Neural cell (in vitro differentiated cells): ENCODE data around the gene MBD3L4. TPM values are rescaled to one million over a fixed set of nuclear protein-coding genes. Genes with fewer than 3 reads are reported as not detected.

Experiments
- H2AFZ ChIP-seq: fragments of 200-600, 300-800 bp; sonication (generic), shearing (Covaris generic); 2 replicates; pipeline ENCODE4 v1.6.0; 2014; ENCODE audit warnings: low read depth, mild to moderate bottlenecking, antibody characterized with exemption, low read length, moderate library complexity
- H3F3A ChIP-seq: fragments of 200-600 bp; shearing (Covaris generic); 2 replicates; pipeline ENCODE4 v1.6.1; 2016; ENCODE audit warnings: mild to moderate bottlenecking, moderate library complexity, mixed read lengths, antibody characterized with exemption, low read length; ENCODE audit not compliant: insufficient read depth, poor library complexity, severe bottlenecking
- H3K27ac ChIP-seq: fragments of 200-600, 300-800 bp; sonication (generic), shearing (Covaris generic); 2 replicates; pipeline ENCODE4 v1.5.1; 2014; ENCODE audit warnings: mild to moderate bottlenecking, low read length, moderate library complexity
- H3K27me3 ChIP-seq: fragments of 300-800, 200-600 bp; sonication (generic), shearing (Covaris generic); 2 replicates; pipeline ENCODE4 v1.6.0; 2014; ENCODE audit warnings: mild to moderate bottlenecking, low read depth, low read length, moderate library complexity; ENCODE audit not compliant: insufficient read depth
- H3K36me3 ChIP-seq: fragments of 300-800, 200-600 bp; sonication (generic), shearing (Covaris generic); 2 replicates; pipeline ENCODE4 v1.5.1; 2014; ENCODE audit warnings: mild to moderate bottlenecking, antibody characterized with exemption, low read length, moderate library complexity; ENCODE audit not compliant: insufficient read depth
- H3K4me2 ChIP-seq: fragments of 300-800, 200-600 bp; sonication (generic), shearing (Covaris generic); 2 replicates; pipeline ENCODE4 v1.6.0; 2014; ENCODE audit warnings: mild to moderate bottlenecking, low read length
- H3K4me3 ChIP-seq: fragments of 300-800, 200-600 bp; sonication (generic), shearing (Covaris generic); 2 replicates; pipeline ENCODE4 v1.5.1; 2014; ENCODE audit warnings: mild to moderate bottlenecking, low read length, moderate library complexity
- H3K79me2 ChIP-seq: fragments of 200-600 bp; shearing (Covaris generic); replicated peaks from 2 replicates; pipeline ENCODE4 v1.6.0; 2014; ENCODE audit warnings: mild to moderate bottlenecking, low read length, moderate library complexity; ENCODE audit not compliant: insufficient read depth
- H3K9ac ChIP-seq: fragments of 300-800, 200-600 bp; sonication (generic), shearing (Covaris generic); 2 replicates; pipeline ENCODE4 v1.6.1; 2016; ENCODE audit warnings: mild to moderate bottlenecking, low read length, mixed read lengths
- H3K9me2 ChIP-seq: fragments of 200-600 bp; shearing (Covaris generic); 2 replicates; pipeline ENCODE4 v1.6.1; 2016; ENCODE audit warnings: mild to moderate bottlenecking, low read length, mixed read lengths; ENCODE audit not compliant: insufficient read depth
- H3K9me3 ChIP-seq: fragments of 200-600, 300-800 bp; sonication (generic), shearing (Covaris generic); 2 replicates; pipeline ENCODE4 v1.6.1; 2016; ENCODE audit warnings: mild to moderate bottlenecking, mixed run types, low read length, moderate library complexity, mixed read lengths
- H4K20me1 ChIP-seq: fragments of 200-600 bp; shearing (Covaris generic); 2 replicates; pipeline ENCODE4 v1.6.1; 2016; ENCODE audit warnings: mild to moderate bottlenecking, mixed run types; ENCODE audit not compliant: insufficient read depth
- EP300 ChIP-seq: fragments of 450-650 bp; conservative IDR thresholded peaks from 2 replicates; pipeline ENCODE4 v1.6.1; 2014; ENCODE audit warnings: antibody characterized with exemption, mild to moderate bottlenecking, moderate library complexity; ENCODE audit not compliant: poor library complexity, severe bottlenecking
- EZH2 ChIP-seq: fragments of 200-600, 300-800 bp; shearing (Covaris generic), sonication (generic); IDR thresholded peaks from 2 replicates; pipeline ENCODE4 v1.6.1; 2014; ENCODE audit warnings: antibody characterized with exemption, low read length, borderline replicate concordance, mild to moderate bottlenecking; ENCODE audit not compliant: insufficient read depth, poor library complexity, severe bottlenecking
- MXI1 ChIP-seq: fragments of 450-650 bp; conservative IDR thresholded peaks from 2 replicates; pipeline ENCODE4 v1.6.1; 2014; ENCODE audit warnings: antibody characterized with exemption, mild to moderate bottlenecking; ENCODE audit not compliant: poor library complexity, severe bottlenecking
- RAD21 ChIP-seq: fragments of 450-650 bp; conservative IDR thresholded peaks from 2 replicates; pipeline ENCODE4 v1.6.1; 2014; ENCODE audit warnings: antibody characterized with exemption, mild to moderate bottlenecking, moderate library complexity
- SMC3 ChIP-seq: fragments of 450-650 bp; conservative IDR thresholded peaks from 2 replicates; pipeline ENCODE4 v1.6.1; 2014; ENCODE audit warnings: antibody characterized with exemption, mild to moderate bottlenecking, moderate library complexity; ENCODE audit not compliant: poor library complexity
- TAF1 ChIP-seq: IDR thresholded peaks from 2 replicates; pipeline ENCODE4 v1.6.1; 2012; ENCODE audit warnings: low read depth
- polyA plus RNA-seq: library from polyadenylated mRNA; depleted of rRNA; stranded (reverse); fragments of >200 nt; gene quantifications from 2 replicates; pipeline ENCODE4 v1.2.3, GENCODE V29; 2014
- TF ChIP-seq, protein P1 (sequence below): IDR thresholded peaks from 2 replicates; pipeline ENCODE4 v1.6.1; 2012; ENCODE audit warnings: borderline replicate concordance
- TF ChIP-seq, protein P2 (sequence below): fragments of 450-650 bp; IDR thresholded peaks from 2 replicates; pipeline ENCODE4 v1.5.1; 2014; ENCODE audit warnings: antibody characterized with exemption, mild to moderate bottlenecking, moderate library complexity; ENCODE audit not compliant: poor library complexity, severe bottlenecking

Gene MBD3L4
- polyA plus RNA-seq, 1 donor from 2014 or later = not detected

DNA sequence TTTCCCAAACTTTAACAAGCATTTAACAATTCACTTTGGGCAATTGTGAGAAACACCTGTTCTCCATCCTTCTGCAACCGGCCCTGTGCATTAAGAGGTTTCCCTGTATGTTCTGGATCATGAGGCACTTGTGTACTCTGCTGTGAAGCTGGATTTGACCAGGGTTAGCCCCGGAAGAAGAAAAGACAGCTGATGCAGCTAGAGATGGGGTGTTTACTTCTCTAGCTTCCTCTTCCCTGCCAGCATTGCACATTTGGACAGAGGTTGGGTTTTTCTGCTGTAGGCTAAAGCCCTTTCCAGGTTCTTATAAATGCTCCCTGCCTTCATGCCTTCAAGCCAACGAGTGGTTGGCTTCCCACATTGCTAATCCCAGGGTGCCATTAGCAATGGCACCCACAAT lies 39.6 kb downstream of the MBD3L4 start:
- no peaks in the 10 kb centered on the region for H3F3A ChIP-seq
- H3K79me2 ChIP-seq = no peaks in the 10 kb centered on the region
- no peaks in the 10 kb centered on the region for H4K20me1 ChIP-seq
- no peak for TF ChIP-seq MXI1
- TF ChIP-seq, protein P1, sequence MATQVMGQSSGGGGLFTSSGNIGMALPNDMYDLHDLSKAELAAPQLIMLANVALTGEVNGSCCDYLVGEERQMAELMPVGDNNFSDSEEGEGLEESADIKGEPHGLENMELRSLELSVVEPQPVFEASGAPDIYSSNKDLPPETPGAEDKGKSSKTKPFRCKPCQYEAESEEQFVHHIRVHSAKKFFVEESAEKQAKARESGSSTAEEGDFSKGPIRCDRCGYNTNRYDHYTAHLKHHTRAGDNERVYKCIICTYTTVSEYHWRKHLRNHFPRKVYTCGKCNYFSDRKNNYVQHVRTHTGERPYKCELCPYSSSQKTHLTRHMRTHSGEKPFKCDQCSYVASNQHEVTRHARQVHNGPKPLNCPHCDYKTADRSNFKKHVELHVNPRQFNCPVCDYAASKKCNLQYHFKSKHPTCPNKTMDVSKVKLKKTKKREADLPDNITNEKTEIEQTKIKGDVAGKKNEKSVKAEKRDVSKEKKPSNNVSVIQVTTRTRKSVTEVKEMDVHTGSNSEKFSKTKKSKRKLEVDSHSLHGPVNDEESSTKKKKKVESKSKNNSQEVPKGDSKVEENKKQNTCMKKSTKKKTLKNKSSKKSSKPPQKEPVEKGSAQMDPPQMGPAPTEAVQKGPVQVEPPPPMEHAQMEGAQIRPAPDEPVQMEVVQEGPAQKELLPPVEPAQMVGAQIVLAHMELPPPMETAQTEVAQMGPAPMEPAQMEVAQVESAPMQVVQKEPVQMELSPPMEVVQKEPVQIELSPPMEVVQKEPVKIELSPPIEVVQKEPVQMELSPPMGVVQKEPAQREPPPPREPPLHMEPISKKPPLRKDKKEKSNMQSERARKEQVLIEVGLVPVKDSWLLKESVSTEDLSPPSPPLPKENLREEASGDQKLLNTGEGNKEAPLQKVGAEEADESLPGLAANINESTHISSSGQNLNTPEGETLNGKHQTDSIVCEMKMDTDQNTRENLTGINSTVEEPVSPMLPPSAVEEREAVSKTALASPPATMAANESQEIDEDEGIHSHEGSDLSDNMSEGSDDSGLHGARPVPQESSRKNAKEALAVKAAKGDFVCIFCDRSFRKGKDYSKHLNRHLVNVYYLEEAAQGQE = no peak
- TF ChIP-seq EZH2 = no peak
- no peak overlapping the region for H3K4me2 ChIP-seq
- no peaks in the 10 kb centered on the region for H3K9me2 ChIP-seq
- no peaks in the 10 kb centered on the region for H3K27me3 ChIP-seq
- H3K27ac ChIP-seq = no peak overlapping the region
- H3K4me3 ChIP-seq = no peak overlapping the region
- H2AFZ ChIP-seq = no peak overlapping the region
- H3K36me3 ChIP-seq = no peaks in the 10 kb centered on the region
- H3K9ac ChIP-seq = no peak overlapping the region
- no peaks in the 10 kb centered on the region for H3K9me3 ChIP-seq

DNA sequence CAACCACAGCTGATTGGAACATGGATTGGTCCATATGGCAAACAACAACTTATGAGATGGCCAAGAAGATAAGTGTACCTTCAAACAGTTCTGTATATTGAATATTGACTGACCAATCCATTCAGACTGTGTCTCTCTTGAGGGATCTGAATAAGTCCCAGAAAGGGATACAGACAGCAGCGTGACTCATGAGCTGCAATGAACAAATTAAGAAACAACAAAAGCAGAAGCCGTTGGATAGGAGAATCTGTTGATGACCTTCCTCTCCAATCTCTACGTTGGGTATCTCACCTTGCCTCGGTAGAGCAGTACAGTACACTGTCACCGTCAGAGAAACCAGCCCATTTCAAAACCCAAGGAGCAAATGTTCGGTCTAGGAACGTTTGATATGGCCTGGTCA lies 40.0 kb downstream of the MBD3L4 start:
- Histone ChIP-seq H2AFZ (no peak overlapping the region), H3K79me2 (no peaks in the 10 kb centered on the region), H3K27ac (no peak overlapping the region), H3F3A (no peaks in the 10 kb centered on the region), H3K9me3 (no peaks in the 10 kb centered on the region), H3K4me3 (no peak overlapping the region), H3K9me2 (no peaks in the 10 kb centered on the region), H3K27me3 (no peaks in the 10 kb centered on the region), H3K9ac (no peak overlapping the region), H3K4me2 (no peak overlapping the region), H4K20me1 (no peaks in the 10 kb centered on the region), H3K36me3 (no peaks in the 10 kb centered on the region)
- TF ChIP-seq MXI1 (no peak), RAD21 (no peak), EP300 (no peak)
- TF ChIP-seq, protein P2, sequence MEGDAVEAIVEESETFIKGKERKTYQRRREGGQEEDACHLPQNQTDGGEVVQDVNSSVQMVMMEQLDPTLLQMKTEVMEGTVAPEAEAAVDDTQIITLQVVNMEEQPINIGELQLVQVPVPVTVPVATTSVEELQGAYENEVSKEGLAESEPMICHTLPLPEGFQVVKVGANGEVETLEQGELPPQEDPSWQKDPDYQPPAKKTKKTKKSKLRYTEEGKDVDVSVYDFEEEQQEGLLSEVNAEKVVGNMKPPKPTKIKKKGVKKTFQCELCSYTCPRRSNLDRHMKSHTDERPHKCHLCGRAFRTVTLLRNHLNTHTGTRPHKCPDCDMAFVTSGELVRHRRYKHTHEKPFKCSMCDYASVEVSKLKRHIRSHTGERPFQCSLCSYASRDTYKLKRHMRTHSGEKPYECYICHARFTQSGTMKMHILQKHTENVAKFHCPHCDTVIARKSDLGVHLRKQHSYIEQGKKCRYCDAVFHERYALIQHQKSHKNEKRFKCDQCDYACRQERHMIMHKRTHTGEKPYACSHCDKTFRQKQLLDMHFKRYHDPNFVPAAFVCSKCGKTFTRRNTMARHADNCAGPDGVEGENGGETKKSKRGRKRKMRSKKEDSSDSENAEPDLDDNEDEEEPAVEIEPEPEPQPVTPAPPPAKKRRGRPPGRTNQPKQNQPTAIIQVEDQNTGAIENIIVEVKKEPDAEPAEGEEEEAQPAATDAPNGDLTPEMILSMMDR = no peak

DNA sequence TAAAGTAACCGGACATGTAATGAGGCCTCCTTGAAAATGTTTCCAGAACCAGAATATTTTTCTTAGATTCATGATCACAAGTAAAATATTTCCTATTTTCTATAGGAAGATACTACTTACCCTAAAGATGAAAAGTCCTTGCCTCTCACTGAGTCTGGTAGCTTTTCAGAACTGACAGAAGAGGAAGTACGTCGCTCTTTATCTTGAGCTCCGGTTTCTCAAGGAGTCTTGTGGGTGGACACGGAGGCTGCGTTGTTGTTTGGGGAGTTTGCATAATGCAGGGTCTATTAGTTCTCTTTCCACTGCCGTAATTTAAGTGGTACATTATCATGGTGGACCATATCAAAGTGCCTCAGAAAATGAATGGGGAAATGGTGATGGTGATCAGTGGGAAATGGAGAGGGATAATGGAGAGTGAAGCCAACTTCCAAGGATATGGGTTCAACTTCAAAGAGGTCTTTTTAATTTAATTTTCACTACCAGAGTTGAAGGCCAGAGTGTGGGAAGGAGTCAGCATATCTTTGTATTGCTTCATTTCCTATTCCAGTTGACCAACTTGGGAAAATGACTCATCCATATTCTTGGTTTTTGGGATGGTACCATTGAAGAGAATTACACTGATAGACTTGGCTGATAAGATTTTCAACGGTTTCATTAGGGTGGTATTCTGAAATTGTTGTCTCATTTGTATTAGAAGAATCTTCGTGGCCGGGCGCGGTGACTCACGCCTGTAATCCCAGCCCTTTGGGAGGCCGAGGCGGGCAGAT lies 42.1 kb downstream of the MBD3L4 start:
- TF ChIP-seq SMC3 = no peak
- TF ChIP-seq, protein P2 = no peak
- no peak for TF ChIP-seq EZH2
- no peak for TF ChIP-seq RAD21
- no peak for TF ChIP-seq MXI1
- TF ChIP-seq, protein P1 = no peak
- no peak for TF ChIP-seq TAF1
- no peak overlapping the region for H3K27ac ChIP-seq
- H3K9ac ChIP-seq = no peak overlapping the region
- H3K36me3 ChIP-seq = no peaks in the 10 kb centered on the region
- no peaks in the 10 kb centered on the region for H3K79me2 ChIP-seq
- H4K20me1 ChIP-seq = no peaks in the 10 kb centered on the region
- no peaks in the 10 kb centered on the region for H3K9me3 ChIP-seq
- no peak overlapping the region for H3K4me2 ChIP-seq
- no peaks in the 10 kb centered on the region for H3F3A ChIP-seq
- no peak overlapping the region for H2AFZ ChIP-seq
- no peak overlapping the region for H3K4me3 ChIP-seq
- no peaks in the 10 kb centered on the region for H3K27me3 ChIP-seq
- H3K9me2 ChIP-seq = no peaks in the 10 kb centered on the region
